ENCODE data around the gene NEDD9. TPM values are rescaled to one million over a fixed set of nuclear protein-coding genes. Genes with fewer than 3 reads are reported as not detected.

NEDD9 gene
- total RNA-seq, 1 donor from 2014 or later = 36.9 TPM

DNA sequence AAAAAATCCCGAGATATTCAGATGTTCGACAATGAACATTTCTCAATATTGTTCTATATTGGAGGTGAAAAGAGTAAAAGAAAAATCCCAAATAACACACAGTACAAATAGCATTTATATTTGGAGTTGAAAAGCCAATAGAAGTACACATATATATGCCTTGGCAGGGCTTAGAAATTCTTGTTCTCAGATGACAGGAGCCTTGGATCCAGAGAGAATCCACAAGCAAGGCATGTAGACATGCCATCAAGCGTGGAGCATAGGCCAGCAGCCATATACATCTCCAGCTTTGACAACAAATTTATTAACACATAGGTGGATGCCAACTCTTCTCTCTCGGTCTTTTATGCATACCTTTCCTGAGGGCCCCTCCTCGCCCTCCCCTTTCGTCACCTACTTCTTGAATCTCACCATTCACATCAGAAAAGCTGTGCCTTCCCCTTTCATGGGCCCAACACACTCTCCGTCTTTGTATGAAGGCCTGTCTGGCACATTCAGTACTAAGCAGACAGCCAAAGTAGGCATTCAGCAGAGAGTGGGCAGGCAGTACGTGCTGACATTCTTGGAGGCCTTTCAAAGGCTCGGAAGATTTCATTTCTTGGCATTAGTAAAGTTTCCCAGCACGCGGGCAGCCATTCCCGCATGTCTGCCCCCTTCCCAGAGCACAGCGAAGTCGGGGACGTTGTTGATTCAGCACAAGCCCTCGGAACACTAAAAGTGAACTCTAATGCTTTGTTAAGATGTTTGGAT lies 18.2 kb downstream of the NEDD9 start:
- Mint-ChIP-seq H3K4me3 (no peak overlapping the region), H3K9me3 (no peaks in the 10 kb centered on the region), H3K27me3 (no peaks in the 10 kb centered on the region), H3K27ac (no peak overlapping the region), H3K4me1 (peaks cover 52% of the 10 kb centered on the region), H3K36me3 (ENCODE audit: low read depth) (peaks cover 80% of the 10 kb centered on the region)
- DNase-seq = no peak
- intact Hi-C loops (cut with micrococcal nuclease) = no loop called here

- intact Hi-C loops (cut with micrococcal nuclease) = no loop called here
- peaks cover 49% of the 10 kb centered on the region for H3K4me1 Mint-ChIP-seq
Measured at GRCh38 chr6:11213422-11214021, 18.9 kb downstream of the NEDD9 start.

DNA sequence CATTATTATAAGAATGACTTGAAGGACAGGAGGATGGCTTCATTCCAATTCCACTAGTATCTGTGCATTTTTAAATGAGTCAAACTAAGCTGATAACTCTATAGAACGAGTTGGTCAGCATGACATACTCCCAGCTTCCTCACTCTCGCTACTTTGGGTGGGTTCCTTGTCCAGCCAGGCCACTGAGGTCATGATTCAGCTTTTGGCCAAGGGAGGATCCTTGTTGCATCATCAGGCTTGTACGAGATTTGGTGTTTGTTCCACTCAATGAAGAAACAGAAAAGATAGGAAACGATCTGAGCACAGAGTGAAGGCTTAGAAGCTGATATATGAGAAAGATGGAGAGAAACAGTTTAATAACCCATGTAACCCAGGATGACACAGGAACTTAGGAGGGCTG lies 19.8 kb downstream of the NEDD9 start:
- DNase-seq = no peak
- no peak overlapping the region for H3K4me3 Mint-ChIP-seq
- no peaks in the 10 kb centered on the region for H3K9me3 Mint-ChIP-seq
- H3K4me1 Mint-ChIP-seq = peaks cover 46% of the 10 kb centered on the region
- no peak overlapping the region for H3K27ac Mint-ChIP-seq
- peaks cover 74% of the 10 kb centered on the region for H3K36me3 Mint-ChIP-seq (ENCODE audit: low read depth)
- intact Hi-C loops (cut with micrococcal nuclease) = no loop called here
- H3K27me3 Mint-ChIP-seq = no peaks in the 10 kb centered on the region

More at GRCh38 chr6:11213422-11214021, 18.9 kb downstream of the NEDD9 start:
- H3K36me3 Mint-ChIP-seq (ENCODE audit: low read depth) = peaks cover 77% of the 10 kb centered on the region
- no peaks in the 10 kb centered on the region for H3K27me3 Mint-ChIP-seq
- no peaks in the 10 kb centered on the region for H3K9me3 Mint-ChIP-seq
- no peak for DNase-seq
- no peak overlapping the region for H3K4me3 Mint-ChIP-seq
- H3K27ac Mint-ChIP-seq = no peak overlapping the region

DNA sequence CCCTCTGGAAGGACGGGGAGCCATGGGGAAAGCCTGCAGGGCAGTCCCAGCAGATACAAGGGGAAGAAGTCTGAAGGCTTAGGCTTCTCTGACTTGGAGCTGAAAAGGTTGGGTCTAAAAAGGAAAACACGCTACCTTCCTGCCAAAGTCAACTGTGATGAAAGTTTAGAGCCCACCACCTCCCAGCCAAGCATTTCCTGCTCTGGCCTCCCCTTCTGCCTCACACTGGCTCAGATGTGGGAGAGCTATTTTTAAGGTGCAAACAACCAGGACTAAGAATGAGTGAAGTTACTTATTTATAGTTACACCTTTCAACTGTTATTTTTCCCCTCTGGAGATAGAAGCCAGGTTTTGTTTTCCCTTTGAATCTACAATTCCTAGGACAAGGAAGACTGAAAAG lies 21.2 kb downstream of the NEDD9 start:
- Mint-ChIP-seq H3K36me3 (ENCODE audit: low read depth) (peaks cover 78% of the 10 kb centered on the region), H3K4me3 (no peak overlapping the region), H3K4me1 (peaks cover 44% of the 10 kb centered on the region), H3K27me3 (no peaks in the 10 kb centered on the region), H3K27ac (peak overlapping the region; percentile 58), H3K9me3 (no peaks in the 10 kb centered on the region)
- no peak for DNase-seq
- intact Hi-C loops (cut with micrococcal nuclease) = no loop called here

DNA sequence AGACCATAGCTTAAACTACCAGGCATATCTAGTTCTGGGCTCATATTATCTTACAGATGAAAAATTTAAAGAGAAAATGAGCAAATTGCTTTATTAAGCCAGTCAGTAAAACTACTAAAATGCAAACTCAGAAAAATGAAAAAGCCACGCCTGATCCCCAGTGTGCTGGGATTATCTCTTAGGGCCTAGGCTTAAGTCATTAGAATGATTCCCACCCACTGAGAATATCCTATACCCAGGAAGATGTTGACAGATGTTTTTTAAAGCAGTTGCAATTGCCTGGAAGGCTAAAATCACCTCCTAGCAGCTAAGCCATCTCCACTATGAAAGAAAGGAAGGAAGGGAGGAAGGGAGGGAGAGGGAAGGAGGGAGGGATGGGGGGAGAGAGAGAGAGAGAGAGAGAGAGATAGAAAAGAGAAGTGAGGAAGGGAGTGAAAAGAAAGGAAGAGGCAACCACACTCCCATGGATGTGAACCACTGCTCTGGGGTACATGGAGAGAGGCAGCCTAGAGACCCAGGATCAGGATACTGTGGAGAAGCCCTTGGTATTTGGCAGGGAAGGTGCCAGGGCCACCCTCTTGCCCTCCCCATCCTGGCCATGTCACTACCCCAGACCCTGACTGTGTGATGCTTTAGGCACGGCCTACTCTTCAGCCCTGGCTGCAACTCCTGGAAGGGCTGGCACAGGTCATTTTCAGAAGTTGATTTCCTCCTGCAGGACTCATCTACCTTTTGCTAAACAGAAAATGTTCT lies 21.9 kb downstream of the NEDD9 start:
- no peaks in the 10 kb centered on the region for H3K9me3 Mint-ChIP-seq
- DNase-seq = no peak
- H3K4me1 Mint-ChIP-seq = peaks cover 42% of the 10 kb centered on the region
- no peak overlapping the region for H3K4me3 Mint-ChIP-seq
- intact Hi-C loops (cut with micrococcal nuclease) = no loop called here
- no peak overlapping the region for H3K27ac Mint-ChIP-seq
- H3K27me3 Mint-ChIP-seq = no peaks in the 10 kb centered on the region
- H3K36me3 Mint-ChIP-seq (ENCODE audit: low read depth) = peaks cover 75% of the 10 kb centered on the region

GRCh38 chr6:11209906-11210305 lies 22.6 kb downstream of the NEDD9 start:
- Mint-ChIP-seq H3K4me1 (peaks cover 43% of the 10 kb centered on the region), H3K27ac (no peak overlapping the region), H3K36me3 (ENCODE audit: low read depth) (peaks cover 71% of the 10 kb centered on the region), H3K4me3 (no peak overlapping the region), H3K27me3 (no peaks in the 10 kb centered on the region), H3K9me3 (no peaks in the 10 kb centered on the region)
- intact Hi-C loops (cut with micrococcal nuclease) = no loop called here
- DNase-seq = no peak

DNA sequence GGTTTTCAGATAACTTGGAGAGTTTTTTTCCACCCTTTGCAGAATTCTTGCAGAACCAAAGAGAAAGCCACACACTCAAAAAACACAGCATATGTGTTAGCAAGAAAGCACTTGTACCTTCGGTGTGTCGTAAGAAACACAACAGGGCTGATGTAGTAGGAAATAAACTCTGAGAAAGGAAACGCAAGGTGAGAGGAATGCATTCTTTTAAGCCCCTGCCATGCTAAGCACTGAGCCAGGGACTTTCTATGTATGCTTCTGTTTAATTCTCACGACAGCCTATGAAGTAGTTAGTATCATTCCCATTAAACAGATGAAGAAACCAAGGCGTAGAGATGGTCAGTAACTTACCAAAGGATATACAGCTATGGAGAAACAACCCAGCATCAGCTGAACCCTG lies 23.1 kb downstream of the NEDD9 start:
- H3K27me3 Mint-ChIP-seq = no peaks in the 10 kb centered on the region
- H3K9me3 Mint-ChIP-seq = no peaks in the 10 kb centered on the region
- peaks cover 44% of the 10 kb centered on the region for H3K4me1 Mint-ChIP-seq
- H3K36me3 Mint-ChIP-seq (ENCODE audit: low read depth) = peaks cover 71% of the 10 kb centered on the region
- H3K4me3 Mint-ChIP-seq = no peak overlapping the region
- no peak overlapping the region for H3K27ac Mint-ChIP-seq
- intact Hi-C loops (cut with micrococcal nuclease) = no loop called here
- DNase-seq = no peak

DNA sequence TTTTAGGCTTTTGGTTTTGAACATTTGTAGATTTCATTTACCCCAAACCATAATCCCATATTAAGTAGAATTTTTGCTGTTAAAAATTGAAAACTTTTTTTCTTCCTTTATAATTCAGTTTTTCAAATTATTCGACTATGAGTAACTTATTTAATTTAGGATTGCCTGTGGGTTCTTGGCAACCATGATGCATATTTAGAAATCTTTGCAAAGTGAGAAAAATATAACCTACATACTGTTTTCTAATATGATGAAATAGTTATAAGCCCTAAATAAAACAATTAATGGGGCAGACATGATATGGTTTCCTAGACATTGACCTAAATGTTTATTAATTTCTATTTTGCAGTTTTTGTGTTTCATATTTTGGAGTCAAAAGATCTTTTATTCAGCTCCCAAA lies 23.6 kb downstream of the NEDD9 start:
- Mint-ChIP-seq H3K27ac (no peak overlapping the region), H3K4me1 (peaks cover 46% of the 10 kb centered on the region), H3K27me3 (no peaks in the 10 kb centered on the region), H3K36me3 (ENCODE audit: low read depth) (peaks cover 73% of the 10 kb centered on the region), H3K9me3 (no peaks in the 10 kb centered on the region), H3K4me3 (no peak overlapping the region)
- DNase-seq = no peak
- intact Hi-C loops (cut with micrococcal nuclease) = no loop called here

- no peak for DNase-seq
- intact Hi-C loops (cut with micrococcal nuclease) = no loop called here
- peak overlapping the region; percentile 79 for H3K27ac Mint-ChIP-seq
- no peaks in the 10 kb centered on the region for H3K27me3 Mint-ChIP-seq
- H3K4me1 Mint-ChIP-seq = peaks cover 52% of the 10 kb centered on the region
- peaks cover 76% of the 10 kb centered on the region for H3K36me3 Mint-ChIP-seq (ENCODE audit: low read depth)
- H3K9me3 Mint-ChIP-seq = no peaks in the 10 kb centered on the region
- H3K4me3 Mint-ChIP-seq = peak overlapping the region; percentile 42
Measured at GRCh38 chr6:11208267-11208666, 24.2 kb downstream of the NEDD9 start.

- Mint-ChIP-seq H3K27ac (peak overlapping the region; percentile 80), H3K9me3 (no peaks in the 10 kb centered on the region), H3K4me1 (peaks cover 57% of the 10 kb centered on the region), H3K36me3 (ENCODE audit: low read depth) (peaks cover 75% of the 10 kb centered on the region), H3K27me3 (no peaks in the 10 kb centered on the region), H3K4me3 (no peak overlapping the region)
- intact Hi-C loops (cut with micrococcal nuclease) = no loop called here
- no peak for DNase-seq
Measured at GRCh38 chr6:11207199-11207968, 25.1 kb downstream of the NEDD9 start.

DNA sequence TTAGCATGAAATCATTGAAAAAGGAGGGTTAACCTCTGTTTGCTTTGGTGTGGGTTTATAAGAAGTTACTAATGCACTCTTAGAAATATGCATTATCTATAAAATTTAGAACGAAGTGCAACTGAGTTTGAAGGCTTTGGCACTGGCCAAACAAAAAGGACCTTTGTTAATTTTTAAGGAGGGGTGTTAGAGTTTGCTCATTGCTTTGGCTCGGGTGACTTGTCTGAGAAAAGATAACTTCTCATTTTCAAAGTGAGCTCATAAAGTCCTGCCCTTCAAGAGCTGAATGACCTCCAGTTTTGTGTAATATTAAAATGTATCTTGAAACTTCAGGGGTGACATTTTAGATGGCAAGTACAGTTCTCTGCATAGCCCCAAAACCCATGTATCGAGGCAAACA lies 25.9 kb downstream of the NEDD9 start:
- Mint-ChIP-seq H3K4me1 (peaks cover 57% of the 10 kb centered on the region), H3K27ac (no peak overlapping the region), H3K36me3 (ENCODE audit: low read depth) (peaks cover 70% of the 10 kb centered on the region), H3K27me3 (no peaks in the 10 kb centered on the region), H3K4me3 (no peak overlapping the region), H3K9me3 (no peaks in the 10 kb centered on the region)
- intact Hi-C loops (cut with micrococcal nuclease) = no loop called here
- no peak for DNase-seq

DNA sequence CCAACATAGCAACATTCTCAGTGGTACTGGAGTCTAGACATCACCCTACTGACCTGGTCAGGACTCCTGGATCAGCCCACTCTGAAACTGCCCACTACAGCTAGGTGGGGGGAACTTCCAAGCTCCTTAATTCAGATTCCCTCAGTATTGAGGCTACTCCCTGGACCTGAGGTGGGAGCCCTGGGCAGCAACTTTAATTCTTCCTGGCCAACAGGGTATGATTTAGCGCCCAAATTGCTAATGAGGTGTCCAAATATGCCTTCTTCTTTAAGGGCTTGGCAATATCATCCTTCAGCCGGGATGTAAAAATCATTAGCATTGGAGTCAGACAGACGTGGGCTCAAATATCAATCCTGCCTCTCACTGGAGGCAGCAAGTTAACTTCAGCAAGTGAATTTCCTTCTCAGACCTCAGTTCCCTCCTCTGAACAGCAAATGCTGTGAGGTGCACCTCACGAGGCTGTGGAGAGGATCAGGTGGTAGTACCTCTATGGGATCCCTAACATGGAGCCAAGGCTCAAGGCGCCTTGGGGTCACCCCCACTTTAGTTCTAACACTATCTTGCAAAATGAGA lies 27.6 kb downstream of the NEDD9 start:
- peaks cover 71% of the 10 kb centered on the region for H3K36me3 Mint-ChIP-seq (ENCODE audit: low read depth)
- no peak overlapping the region for H3K4me3 Mint-ChIP-seq
- peaks cover 66% of the 10 kb centered on the region for H3K4me1 Mint-ChIP-seq
- peak overlapping the region; percentile 20 for H3K27ac Mint-ChIP-seq
- H3K27me3 Mint-ChIP-seq = no peaks in the 10 kb centered on the region
- H3K9me3 Mint-ChIP-seq = no peaks in the 10 kb centered on the region
- DNase-seq = no peak
- intact Hi-C loops (cut with micrococcal nuclease) = no loop called here

DNA sequence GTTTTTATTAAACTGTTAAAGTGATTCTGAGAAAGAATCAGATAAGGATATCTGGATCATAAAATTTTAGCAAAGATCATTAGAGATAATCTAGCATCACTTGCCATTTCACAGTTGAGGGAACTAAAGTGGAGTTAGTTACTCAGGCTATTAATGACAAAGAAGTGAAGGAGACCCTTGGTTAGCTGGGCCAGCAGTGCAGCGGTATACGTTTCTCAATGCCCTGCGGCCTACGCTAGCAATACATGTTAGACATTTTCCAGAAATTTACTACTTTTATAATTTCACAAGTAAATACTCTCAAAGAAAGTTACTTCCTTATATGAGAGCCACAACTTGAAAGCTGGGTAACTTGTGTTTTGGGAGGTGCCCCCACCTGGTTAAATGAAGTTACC lies 28.5 kb downstream of the NEDD9 start:
- Mint-ChIP-seq H3K9me3 (no peaks in the 10 kb centered on the region), H3K27me3 (no peaks in the 10 kb centered on the region), H3K36me3 (ENCODE audit: low read depth) (peaks cover 68% of the 10 kb centered on the region), H3K27ac (peak overlapping the region; percentile 75), H3K4me1 (peaks cover 67% of the 10 kb centered on the region), H3K4me3 (no peak overlapping the region)
- no peak for DNase-seq
- intact Hi-C loops (cut with micrococcal nuclease) = no loop called here
